ENCODE data around the gene SEMA5B.

SEMA5B gene

DNA sequence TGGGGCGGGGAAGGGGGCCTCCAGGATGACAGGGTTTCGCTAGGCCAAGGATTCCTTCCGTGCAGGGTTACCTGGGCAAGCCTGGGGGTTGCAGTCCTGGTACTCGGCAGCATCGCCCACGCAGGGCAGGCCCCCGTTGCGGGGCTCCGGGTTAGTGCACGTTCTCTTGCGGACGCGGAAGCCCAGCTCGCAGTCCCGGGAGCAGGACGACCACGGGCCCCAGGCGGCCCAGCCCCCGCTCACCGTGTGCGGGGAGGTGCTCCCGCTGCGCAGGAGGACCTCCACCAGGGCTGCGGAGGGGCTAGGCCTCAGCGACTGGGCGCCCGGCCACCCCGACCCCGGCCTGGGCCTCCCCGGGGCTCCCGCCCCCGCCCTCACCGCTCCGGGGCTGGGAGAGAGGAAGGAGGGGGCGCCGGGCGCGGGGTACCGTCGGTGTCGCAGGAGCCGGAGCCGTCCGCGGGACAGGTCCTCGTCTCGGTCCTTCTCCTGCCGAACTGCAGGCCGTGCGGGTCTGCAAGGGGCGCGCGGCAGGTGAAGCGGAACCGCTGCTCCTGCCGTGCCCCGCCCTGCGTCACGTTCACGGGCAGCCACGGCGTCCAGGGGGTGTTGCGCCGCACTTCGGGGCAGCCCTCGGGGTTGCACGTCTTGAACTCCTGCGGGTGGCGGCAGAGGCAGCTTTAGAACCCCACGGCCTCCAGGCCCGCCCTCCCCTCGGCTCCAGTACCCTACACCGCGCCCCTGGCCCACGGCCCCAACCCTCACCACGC lies 114.6 kb downstream of the SEMA5B start:
- no peak overlapping the region for H3K27ac ChIP-seq
- DNase-seq (ENCODE audit: low read depth, low spot score) = no peak

DNA sequence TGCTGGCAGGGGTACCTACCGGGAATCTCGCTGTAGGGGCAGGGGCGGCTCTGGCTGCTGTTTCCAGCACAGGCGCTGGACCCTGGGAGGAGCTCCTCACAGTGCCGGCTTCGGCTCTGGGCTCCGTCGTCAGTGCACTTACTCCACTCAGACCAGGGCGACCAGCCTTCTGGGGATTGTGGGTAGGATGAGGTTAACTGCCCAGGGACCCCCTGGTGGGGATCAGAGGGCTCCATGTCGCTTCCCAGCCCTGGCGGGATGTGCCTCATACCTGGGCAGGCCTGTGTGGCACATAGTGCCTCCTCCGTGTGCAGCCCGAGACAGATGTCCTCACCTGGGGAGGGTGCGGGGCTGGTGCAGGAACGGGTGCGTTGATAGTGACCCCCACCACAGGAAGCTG lies 115.7 kb downstream of the SEMA5B start:
- no peak for DNase-seq (ENCODE audit: low read depth, low spot score)
- no peak overlapping the region for H3K27ac ChIP-seq

DNA sequence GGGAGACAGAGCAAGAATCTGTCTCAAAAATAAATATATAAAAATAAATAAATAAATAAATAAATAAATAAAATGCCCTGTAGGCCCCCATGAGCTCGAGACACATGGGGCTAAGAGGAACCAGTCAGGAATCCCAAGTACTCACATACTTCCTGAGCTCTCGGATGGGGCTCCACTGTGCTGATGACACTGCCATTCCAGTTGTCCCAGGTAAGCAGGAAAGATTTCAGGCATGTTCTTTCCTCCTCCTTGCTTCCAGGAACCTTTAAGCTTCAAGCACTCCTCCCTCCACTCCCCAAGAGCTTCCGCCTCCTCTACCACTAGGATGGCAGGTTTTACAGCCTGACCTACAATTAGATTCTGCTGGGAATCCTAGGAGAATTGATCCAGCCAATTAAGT lies 119.3 kb downstream of the SEMA5B start:
- no peak overlapping the region for H3K27ac ChIP-seq
- no peak for DNase-seq (ENCODE audit: low read depth, low spot score)

DNA sequence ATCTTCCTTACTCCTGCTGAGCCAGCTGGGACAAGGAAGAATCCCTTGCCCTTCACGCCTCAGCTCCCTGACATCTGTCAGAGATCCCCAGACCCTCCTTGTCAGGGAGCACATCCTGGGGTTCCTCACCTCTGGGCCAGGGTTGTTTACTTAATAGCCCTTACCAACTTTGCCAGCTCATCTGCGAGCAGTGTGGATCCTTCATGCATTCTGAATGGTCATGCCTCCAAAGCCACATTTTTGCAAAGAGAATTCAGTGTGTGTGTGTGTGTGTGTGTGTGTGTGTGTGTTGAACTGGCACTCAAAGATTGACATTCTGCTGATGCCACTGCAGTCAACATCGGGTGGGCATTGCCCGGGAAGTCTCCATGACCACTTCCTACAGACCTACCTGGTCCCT lies 120.1 kb downstream of the SEMA5B start:
- DNase-seq (ENCODE audit: low read depth, low spot score) = no peak
- no peak overlapping the region for H3K27ac ChIP-seq

DNA sequence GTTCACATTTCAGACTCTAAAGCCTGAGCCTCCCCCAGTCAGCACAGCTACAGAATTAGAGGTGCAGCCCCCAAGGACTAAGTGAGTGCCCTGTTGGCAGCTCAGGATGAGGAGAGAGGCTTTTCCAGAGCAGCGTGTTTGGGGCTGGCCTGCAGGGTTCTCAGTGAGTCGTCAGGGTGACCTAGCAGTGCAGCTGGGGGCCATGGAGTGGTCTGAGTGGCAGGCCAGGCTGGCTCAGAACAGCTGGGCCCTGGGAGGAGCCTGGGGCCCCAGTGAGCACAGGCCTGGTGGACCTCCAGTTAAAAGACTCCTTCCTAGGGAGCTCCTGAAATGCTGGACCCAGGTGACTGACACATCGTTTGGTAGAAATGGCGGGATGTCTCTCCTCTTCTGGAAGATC lies 124.4 kb downstream of the SEMA5B start:
- no peak overlapping the region for H3K27ac ChIP-seq
- DNase-seq (ENCODE audit: low read depth, low spot score) = no peak

DNA sequence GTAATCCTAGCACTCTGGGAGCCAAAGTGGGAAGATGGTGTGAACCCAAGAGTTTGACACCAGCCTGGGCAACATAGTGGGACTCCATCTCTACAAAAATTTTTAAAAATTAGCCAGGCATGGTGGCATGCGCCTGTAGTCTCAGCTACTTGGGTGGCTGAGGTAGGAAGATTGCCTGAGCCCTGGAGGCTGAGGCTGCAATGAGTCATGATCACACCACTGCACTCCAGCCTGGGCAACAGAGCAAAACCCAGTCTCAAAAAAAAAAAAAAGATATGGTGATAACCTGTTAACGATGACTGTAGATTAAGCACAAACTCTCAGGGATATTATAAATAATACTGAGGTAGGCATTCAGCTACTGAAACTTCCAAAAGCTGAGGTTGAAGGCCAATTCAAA lies 125.2 kb downstream of the SEMA5B start:
- no peak overlapping the region for H3K27ac ChIP-seq
- DNase-seq (ENCODE audit: low read depth, low spot score) = no peak

DNA sequence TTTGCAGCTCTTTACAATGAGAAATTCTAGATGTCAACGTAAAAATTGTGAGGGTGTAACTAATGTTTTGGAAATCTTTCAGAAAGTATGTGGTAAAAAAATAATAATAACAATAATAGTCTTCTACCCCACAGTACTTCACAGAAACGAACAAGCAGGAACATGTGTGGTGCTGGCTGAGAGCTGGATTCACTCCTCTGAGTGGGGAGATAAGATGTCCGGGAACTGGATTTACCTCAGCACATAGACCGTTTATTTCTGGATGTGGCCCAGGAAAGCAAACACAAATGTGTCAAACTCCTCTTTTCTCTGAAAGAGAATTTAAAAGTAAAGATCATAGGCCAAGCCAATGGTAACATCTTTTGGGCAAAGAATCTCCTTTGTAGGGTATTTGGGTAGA lies 129.3 kb downstream of the SEMA5B start:
- no peak for DNase-seq (ENCODE audit: low read depth, low spot score)
- H3K27ac ChIP-seq = no peak overlapping the region

DNA sequence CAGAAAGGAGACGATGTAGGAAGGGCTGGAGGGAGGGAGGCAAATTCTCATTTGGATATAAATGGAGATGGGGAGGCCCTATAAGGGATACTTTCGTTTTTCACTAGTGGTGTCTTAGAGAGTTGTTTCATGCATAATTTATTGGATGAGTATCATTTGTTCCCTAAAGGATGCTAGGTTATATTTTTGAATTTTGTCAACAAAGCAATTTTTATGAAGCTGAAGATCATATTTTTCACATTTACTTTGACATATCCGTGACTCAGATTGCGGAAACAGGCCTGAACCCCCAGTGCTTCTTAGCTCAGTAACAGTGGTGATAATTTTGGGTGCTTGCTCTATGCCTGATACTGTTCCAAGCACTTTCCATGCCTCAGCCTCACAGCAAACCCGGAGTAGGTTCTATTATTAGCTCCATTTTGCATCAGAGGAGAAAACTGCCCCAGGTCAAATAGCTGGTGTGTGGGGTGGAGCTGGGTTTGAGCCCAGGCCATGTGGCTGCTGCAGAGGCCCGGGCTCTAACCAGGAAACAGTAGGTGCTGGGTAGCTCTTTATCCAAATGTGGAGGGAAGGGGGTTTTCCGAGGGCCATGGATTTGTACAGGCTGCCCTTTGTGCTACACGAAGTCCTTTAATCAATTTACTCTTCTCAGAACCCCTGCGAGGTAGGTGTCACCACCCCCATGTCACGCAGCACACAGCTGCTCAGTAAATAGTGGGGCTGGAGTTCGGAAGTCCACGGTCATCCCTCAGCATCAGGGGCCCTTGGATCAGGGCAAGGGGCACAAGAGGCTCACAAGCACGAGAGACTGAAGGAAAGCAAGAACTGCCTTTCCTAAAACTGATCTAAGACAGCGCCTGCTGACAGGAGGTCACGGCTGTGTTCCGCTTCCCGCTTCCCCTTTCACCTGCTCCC lies 133.6 kb downstream of the SEMA5B start:
- no peak for DNase-seq (ENCODE audit: low read depth, low spot score)
- H3K27ac ChIP-seq = peak overlapping the region; percentile 66

DNA sequence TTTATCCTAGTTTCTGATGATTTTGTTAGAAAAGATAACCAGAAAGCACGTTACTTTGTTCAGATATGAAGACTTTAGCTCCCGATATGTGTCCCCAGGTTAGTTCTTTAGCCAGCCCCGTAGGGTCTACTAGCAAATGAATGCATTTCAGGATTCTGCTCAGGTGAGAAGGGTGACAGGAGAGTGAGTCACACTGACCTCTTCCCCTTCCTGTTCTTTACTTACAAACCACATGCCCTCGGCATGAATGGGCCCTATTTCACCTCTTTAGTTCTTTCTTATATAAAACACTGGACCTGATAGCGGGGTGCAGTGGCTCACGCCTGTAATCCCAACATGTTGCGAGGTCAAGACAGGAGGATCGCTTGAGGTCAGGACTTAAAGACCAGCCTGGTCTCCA lies 134.3 kb downstream of the SEMA5B start:
- no peak for DNase-seq (ENCODE audit: low read depth, low spot score)
- H3K27ac ChIP-seq = peak overlapping the region; percentile 66

DNA sequence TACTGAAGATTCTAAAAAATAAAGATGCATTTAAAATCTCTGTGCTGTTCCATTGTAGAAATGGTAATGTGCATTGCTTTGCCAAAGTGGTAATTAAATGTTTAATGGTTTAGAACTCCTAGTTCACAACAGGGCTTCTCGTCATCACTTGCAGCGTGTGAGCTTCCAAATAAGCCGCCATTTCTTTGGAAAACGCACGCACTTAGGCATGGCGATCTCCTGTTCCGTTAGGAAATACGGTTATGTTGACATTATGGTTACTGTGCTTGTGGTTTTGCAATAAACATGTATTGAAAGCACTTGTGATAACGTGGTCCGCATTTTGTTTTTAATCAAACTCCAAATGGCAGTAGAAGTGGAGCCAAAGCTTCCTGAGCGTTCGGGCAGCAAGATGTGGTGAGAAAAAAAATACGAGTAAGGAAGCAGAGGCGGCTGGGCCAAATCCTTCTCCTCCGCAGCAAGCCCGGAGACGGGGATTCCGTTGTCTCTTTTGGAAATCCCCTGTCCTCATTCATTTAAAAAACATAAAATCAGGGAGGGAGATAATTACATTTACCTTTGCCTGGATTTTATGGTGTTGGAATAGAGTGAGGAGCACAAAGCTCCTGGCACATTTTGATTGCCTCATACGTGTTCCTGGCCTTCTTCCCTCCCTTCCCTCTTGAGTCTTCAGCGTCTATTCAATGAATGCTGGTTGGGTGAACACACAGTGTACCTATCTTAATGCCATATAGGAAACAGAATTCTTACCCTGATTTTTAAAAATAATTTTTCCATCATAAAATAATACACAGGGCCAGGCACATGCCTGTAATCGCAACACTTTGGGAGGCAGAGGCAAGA lies 135.2 kb downstream of the SEMA5B start:
- no peak for DNase-seq (ENCODE audit: low read depth, low spot score)
- peak overlapping the region; percentile 66 for H3K27ac ChIP-seq

DNA sequence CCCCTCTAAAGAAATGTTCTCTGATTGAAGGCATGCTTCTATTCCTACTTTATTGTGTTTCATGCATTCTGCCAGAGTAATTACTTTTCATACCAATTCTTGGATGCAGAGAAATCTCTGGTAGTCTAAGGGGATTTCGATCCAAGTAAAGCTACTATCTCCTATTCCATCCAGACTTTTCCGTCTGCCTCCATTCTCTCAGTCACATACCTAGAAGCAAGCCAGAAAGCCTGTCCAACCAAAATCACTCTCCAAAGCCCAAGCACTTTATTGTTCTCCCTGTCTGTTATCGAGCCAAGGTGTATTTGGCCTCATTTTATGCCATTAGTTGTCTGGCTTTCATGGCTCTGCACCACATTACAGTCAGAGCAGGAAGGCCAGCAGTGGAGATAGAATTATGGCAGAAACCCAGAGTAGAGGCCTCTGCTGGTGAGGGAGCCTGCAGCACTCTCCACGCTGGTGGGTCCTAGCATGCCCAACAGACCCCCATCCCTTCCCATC lies 136.8 kb downstream of the SEMA5B start:
- peak overlapping the region; percentile 60 for H3K27ac ChIP-seq
- DNase-seq (ENCODE audit: low read depth, low spot score) = no peak

DNA sequence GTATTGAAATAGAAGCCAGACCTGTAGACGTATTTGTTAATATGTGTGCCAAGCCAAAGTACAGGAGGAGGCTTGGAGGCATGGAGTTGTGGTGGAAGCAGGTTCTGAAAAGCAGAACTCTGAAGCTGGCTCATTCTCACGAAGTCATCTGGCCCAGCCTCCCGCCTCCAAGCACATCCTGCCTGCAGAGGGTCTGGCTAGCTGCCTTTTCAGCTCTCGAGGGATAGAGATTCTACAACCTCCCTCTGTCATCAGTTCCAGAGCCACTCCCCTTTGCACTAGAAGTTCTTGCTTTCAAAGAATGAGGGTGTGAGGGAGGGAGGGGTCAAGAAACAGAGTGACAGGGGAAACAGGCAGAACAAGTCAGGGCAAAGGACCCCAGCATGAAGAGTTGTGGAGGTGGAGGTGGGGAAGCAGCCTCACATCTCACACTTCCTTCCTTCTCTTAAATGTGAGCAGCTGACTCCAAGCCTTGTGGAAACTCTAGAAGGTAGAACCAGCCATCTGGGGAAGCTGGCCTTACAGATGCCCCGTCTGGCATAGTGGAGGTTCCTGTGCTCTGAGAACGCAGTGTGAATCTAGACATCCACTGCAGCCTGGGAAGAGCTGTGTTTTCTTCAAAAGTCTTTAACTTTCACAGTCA lies 137.4 kb downstream of the SEMA5B start:
- DNase-seq (ENCODE audit: low read depth, low spot score) = peak; percentile 87
- peak overlapping the region; percentile 60 for H3K27ac ChIP-seq

DNA sequence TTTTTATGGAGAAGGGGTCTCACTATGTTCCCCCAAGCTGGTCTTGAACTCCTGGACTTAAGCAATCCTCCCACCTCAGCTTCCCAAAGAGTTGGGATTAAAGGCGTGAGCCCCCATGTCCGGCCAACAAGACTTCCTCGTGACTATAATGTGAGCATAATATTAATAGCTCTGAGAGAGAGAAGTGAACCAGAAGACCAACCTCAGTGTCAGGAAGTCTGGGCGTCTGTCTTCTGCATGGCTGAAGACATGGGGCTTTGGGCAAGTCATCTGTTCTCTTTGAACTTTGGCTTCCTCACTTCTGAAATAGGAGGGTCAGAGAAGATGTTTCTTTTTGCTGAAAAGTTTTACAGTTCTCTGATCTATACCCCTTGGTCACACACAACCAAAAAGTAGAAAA lies 140.6 kb downstream of the SEMA5B start:
- no peak overlapping the region for H3K27ac ChIP-seq
- DNase-seq (ENCODE audit: low read depth, low spot score) = no peak

DNA sequence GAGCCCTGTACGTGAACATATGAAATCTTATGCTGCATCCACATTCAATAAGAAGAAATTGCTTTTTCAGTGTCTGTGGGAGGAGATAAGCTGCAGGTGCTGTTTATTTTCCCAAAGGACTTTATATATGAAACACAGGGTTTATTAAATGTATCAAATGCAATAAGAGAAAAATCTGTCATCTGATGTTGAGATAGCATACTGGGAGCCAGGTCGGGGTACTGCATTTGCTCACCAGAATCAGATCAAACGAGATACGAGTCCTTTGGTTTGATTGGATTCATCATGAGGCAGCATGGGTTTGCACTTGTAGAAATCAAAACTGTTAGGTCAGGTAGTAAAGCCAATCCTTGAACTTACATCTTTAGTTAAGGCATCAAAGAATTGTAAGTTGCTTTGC lies 141.3 kb downstream of the SEMA5B start:
- no peak for DNase-seq (ENCODE audit: low read depth, low spot score)
- no peak overlapping the region for H3K27ac ChIP-seq

DNA sequence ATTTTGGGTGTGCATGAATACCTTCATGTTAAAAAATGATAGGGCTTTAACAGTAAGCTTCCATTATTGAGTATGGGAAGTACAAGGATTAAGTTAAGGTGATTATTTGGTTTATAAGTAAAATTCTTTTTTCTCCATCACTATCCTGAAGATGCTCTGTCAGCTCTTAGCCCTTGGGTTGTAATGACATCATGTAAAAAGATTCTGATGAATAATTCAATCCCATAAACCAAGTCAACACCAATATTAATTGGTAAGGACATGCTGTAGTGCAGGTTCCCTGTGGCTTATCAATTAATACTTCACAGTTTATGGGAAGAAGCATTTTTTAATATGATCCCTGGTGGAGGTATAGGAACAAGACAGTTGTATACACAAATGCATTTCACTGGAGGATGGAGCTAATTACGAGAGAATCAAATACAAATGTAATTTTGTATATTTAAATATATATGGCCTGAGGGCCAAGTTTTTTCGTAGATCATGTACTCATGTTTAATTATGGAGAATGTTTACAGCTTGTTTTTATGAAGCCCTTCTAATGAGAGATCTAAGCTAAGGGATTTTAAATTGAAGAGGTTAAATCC lies 145.1 kb downstream of the SEMA5B start:
- DNase-seq (ENCODE audit: low read depth, low spot score) = no peak
- H3K27ac ChIP-seq = no peak overlapping the region

DNA sequence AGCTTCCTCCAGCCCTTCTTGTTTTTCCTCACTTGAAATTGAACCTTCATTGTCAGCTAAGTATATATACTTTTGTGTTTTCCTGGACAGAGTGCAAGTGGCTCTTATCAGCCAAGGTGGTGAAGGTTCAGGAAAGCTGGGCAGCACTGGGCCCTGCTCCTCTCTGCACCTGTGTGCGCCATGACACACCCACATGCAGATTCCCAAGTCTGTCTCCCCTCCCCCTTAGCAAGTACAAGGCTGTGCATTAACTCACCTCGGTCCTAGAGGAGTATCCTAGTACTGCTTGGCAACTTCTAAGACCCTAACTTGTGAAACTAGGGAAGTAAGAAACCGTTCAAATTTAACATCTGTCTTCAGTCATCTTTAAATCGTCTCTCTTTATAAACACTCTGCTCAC lies 146.9 kb downstream of the SEMA5B start:
- no peak for DNase-seq (ENCODE audit: low read depth, low spot score)
- no peak overlapping the region for H3K27ac ChIP-seq

DNA sequence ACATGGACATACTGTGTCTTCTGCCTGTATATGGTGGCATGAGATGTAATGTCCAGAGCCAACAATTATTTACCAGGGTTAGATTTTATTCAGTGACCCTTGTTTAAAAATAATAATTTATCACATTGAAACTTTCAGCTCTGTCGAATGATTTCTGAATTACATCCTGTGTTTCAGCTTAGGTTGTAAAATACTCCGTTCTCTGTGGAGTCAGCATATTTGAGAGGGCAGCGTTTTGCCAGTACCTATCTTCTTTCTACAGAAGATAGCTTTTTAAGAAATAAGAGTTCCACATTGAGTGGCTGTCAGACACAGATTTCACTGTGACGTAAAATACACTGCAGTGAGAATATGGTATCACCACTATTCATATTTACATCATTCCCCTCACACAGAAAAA lies 147.4 kb downstream of the SEMA5B start:
- DNase-seq (ENCODE audit: low read depth, low spot score) = no peak
- H3K27ac ChIP-seq = no peak overlapping the region

DNA sequence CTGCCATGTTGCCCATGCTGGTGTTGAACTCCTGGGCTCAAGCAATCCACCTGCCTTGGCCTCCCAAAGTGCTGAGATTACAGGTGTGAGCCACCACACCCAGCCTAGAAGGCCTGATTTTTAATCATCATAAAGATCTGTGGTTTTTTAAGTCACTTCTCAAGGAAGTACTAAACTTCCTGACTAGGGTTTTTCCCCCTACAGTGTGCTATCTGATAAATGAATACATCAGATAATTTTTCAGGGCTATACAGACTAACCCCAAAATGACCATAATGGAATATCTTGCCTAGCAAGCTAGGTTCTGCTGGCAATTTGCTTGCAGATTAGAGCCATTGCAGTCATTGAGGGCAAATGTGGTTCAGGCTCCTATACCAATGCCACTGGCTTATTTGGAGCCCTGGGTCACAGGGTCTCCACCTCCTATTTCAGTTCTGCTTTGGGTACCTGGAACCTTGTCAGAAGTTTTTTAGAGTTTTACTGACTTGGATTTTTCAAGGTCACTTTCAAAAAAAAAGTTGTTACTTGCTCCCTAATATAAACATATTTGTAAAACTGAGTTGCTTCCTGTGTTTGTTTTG lies 151.9 kb downstream of the SEMA5B start:
- H3K27ac ChIP-seq = no peak overlapping the region
- DNase-seq (ENCODE audit: low read depth, low spot score) = no peak
